H1 (cell line): ENCODE data around the gene NQO2. TPM values are rescaled to one million over a fixed set of nuclear protein-coding genes. Genes with fewer than 3 reads are reported as not detected.

ENCODE experiments used
- CBX5 ChIP-seq: fragments of 300-800, 300-1000 bp; sonication (generic); IDR thresholded peaks from 2 replicates; pipeline ENCODE4 v1.7.1; 2016; ENCODE audit warnings: antibody characterized with exemption, low read length, low read depth
- CHD1 ChIP-seq: IDR thresholded peaks from 2 replicates; pipeline ENCODE4 v1.6.1; 2012; ENCODE audit warnings: low read depth, low read length, improper control_type of control experiment
- KDM4A ChIP-seq: IDR thresholded peaks from one replicate; pipeline ENCODE4 v1.7.1; 2012; ENCODE audit warnings: low read depth, mild to moderate bottlenecking, moderate library complexity, low read length, inconsistent platforms; ENCODE audit not compliant: severe bottlenecking
- RBBP5 ChIP-seq: IDR thresholded peaks from 2 replicates; pipeline ENCODE4 v1.7.1; 2012; ENCODE audit warnings: low read depth, mild to moderate bottlenecking, inconsistent platforms, low read length, moderate library complexity, borderline replicate concordance
- SIRT6 ChIP-seq: IDR thresholded peaks from one replicate; pipeline ENCODE4 v1.7.1; 2012; ENCODE audit warnings: low read length, inconsistent platforms
- polyA plus RNA-seq, 7 experiments: library from polyadenylated mRNA; depleted of rRNA in 3 of 7; stranded (reverse) in 5 of 7; unstranded in 2 of 7; fragments of >200 nt in 5 of 7; fragments of 200-250 nt in 2 of 7; gene quantifications; 1 replicate in 5 of 7; 2 replicates in 1 of 7; 4 replicates in 1 of 7; pipeline versions ENCODE4 v1.2.1 to v1.2.3, GENCODE V29; 2011 to 2013; ENCODE audit warnings: missing spikeins in 2 of 7, mixed read lengths in 2 of 7
- total RNA-seq: library from RNA; stranded (reverse); fragmentation: NEBNext Ultra II Directional; extraction: Animal tissue kit (Norgen Biotek cat#: 25700); gene quantifications from 2 replicates; pipeline ENCODE4 v1.2.1, GENCODE V29; 2021
- TF ChIP-seq, protein P1 (sequence below): fragments of 300-600 bp; sonication (generic); IDR thresholded peaks from 2 replicates; pipeline ENCODE4 v1.7.1; 2012; ENCODE audit warnings: low read length, moderate library complexity, mild to moderate bottlenecking, inconsistent platforms; ENCODE audit not compliant: insufficient replicate concordance

NQO2 gene
- total and polyA plus RNA-seq, 2 of the 8 experiments (the other 6 are each of a cell fraction or from before 2014, with no cell fraction given): 135 to 168 TPM

DNA sequence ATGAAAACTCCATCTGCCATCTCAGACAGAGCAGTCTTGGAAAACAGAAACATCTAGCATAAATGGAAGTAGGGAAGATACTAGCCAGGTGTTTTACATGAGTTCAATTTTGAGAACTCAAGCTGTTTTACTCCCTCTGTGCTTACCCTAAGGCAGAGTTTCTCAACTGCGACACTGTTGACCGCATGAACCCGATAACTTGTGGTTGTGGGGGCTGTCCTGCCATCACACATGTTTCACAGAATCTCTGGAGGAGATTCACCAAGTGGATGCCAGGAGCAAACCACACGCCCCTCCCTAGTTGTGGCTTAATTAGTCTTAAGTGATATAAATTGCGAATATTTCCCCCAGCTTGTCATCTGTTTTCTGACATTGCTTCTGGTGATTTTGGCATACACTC lies 26.0 kb upstream of the NQO2 start (continued):
- TF ChIP-seq, protein P1, sequence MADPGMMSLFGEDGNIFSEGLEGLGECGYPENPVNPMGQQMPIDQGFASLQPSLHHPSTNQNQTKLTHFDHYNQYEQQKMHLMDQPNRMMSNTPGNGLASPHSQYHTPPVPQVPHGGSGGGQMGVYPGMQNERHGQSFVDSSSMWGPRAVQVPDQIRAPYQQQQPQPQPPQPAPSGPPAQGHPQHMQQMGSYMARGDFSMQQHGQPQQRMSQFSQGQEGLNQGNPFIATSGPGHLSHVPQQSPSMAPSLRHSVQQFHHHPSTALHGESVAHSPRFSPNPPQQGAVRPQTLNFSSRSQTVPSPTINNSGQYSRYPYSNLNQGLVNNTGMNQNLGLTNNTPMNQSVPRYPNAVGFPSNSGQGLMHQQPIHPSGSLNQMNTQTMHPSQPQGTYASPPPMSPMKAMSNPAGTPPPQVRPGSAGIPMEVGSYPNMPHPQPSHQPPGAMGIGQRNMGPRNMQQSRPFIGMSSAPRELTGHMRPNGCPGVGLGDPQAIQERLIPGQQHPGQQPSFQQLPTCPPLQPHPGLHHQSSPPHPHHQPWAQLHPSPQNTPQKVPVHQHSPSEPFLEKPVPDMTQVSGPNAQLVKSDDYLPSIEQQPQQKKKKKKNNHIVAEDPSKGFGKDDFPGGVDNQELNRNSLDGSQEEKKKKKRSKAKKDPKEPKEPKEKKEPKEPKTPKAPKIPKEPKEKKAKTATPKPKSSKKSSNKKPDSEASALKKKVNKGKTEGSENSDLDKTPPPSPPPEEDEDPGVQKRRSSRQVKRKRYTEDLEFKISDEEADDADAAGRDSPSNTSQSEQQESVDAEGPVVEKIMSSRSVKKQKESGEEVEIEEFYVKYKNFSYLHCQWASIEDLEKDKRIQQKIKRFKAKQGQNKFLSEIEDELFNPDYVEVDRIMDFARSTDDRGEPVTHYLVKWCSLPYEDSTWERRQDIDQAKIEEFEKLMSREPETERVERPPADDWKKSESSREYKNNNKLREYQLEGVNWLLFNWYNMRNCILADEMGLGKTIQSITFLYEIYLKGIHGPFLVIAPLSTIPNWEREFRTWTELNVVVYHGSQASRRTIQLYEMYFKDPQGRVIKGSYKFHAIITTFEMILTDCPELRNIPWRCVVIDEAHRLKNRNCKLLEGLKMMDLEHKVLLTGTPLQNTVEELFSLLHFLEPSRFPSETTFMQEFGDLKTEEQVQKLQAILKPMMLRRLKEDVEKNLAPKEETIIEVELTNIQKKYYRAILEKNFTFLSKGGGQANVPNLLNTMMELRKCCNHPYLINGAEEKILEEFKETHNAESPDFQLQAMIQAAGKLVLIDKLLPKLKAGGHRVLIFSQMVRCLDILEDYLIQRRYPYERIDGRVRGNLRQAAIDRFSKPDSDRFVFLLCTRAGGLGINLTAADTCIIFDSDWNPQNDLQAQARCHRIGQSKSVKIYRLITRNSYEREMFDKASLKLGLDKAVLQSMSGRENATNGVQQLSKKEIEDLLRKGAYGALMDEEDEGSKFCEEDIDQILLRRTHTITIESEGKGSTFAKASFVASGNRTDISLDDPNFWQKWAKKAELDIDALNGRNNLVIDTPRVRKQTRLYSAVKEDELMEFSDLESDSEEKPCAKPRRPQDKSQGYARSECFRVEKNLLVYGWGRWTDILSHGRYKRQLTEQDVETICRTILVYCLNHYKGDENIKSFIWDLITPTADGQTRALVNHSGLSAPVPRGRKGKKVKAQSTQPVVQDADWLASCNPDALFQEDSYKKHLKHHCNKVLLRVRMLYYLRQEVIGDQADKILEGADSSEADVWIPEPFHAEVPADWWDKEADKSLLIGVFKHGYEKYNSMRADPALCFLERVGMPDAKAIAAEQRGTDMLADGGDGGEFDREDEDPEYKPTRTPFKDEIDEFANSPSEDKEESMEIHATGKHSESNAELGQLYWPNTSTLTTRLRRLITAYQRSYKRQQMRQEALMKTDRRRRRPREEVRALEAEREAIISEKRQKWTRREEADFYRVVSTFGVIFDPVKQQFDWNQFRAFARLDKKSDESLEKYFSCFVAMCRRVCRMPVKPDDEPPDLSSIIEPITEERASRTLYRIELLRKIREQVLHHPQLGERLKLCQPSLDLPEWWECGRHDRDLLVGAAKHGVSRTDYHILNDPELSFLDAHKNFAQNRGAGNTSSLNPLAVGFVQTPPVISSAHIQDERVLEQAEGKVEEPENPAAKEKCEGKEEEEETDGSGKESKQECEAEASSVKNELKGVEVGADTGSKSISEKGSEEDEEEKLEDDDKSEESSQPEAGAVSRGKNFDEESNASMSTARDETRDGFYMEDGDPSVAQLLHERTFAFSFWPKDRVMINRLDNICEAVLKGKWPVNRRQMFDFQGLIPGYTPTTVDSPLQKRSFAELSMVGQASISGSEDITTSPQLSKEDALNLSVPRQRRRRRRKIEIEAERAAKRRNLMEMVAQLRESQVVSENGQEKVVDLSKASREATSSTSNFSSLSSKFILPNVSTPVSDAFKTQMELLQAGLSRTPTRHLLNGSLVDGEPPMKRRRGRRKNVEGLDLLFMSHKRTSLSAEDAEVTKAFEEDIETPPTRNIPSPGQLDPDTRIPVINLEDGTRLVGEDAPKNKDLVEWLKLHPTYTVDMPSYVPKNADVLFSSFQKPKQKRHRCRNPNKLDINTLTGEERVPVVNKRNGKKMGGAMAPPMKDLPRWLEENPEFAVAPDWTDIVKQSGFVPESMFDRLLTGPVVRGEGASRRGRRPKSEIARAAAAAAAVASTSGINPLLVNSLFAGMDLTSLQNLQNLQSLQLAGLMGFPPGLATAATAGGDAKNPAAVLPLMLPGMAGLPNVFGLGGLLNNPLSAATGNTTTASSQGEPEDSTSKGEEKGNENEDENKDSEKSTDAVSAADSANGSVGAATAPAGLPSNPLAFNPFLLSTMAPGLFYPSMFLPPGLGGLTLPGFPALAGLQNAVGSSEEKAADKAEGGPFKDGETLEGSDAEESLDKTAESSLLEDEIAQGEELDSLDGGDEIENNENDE: no peak
- no peak for TF ChIP-seq SIRT6
- no peak for TF ChIP-seq RBBP5
- no peak for TF ChIP-seq CBX5
- no peak for TF ChIP-seq CHD1
- TF ChIP-seq KDM4A: no peak
- TF ChIP-seq, all 59 proteins: peak for 0
